NCI-H1417 treated with DMSO at 0.1 percent for 48 hours (cell line): ENCODE measurements around the gene KCNJ8.
"Not testable (repeated sequence)": the region's sequence is repeated elsewhere in the genome, so short reads cannot be mapped to it uniquely, and the experiment has no call there.

Source experiments
- DNase-seq: peaks from one replicate; lab custom pipeline; 2025; lab: John Stamatoyannopoulos, UW

The KCNJ8 gene

GRCh38 chr12:21786041-21786531, 11.6 kb upstream of the KCNJ8 start:
- DNase-seq: no peak

- DNase-seq: not testable (repeated sequence)
Observed at GRCh38 chr12:21782723-21783122, 8.2 kb upstream of the KCNJ8 start.

GRCh38 chr12:21780786-21781185, 6.3 kb upstream of the KCNJ8 start:
- DNase-seq: no peak

- no peak for DNase-seq
Observed at GRCh38 chr12:21776175-21776574, 1.7 kb upstream of the KCNJ8 start.

- no peak for DNase-seq
Observed at GRCh38 chr12:21775133-21775820, 771 bp upstream of the KCNJ8 start.

GRCh38 chr12:21773806-21774205, 700 bp downstream of the KCNJ8 start:
- DNase-seq: no peak

GRCh38 chr12:21773263-21773741, 1.2 kb downstream of the KCNJ8 start:
- DNase-seq: no peak

GRCh38 chr12:21771311-21771710, 3.2 kb downstream of the KCNJ8 start:
- no peak for DNase-seq

- DNase-seq: no peak
Observed at GRCh38 chr12:21769307-21769706, 5.2 kb downstream of the KCNJ8 start.

GRCh38 chr12:21766403-21766802, 8.1 kb downstream of the KCNJ8 start:
- DNase-seq: no peak

GRCh38 chr12:21764950-21765349, 9.6 kb downstream of the KCNJ8 start:
- no peak for DNase-seq

- DNase-seq: no peak
Observed at GRCh38 chr12:21764065-21764464, 10.4 kb downstream of the KCNJ8 start.

GRCh38 chr12:21763531-21763930, 11.0 kb downstream of the KCNJ8 start:
- DNase-seq: no peak

GRCh38 chr12:21759737-21760136, 14.8 kb downstream of the KCNJ8 start:
- no peak for DNase-seq

GRCh38 chr12:21757735-21758134, 16.8 kb downstream of the KCNJ8 start:
- DNase-seq: no peak

GRCh38 chr12:21756699-21757098, 17.8 kb downstream of the KCNJ8 start:
- DNase-seq: no peak

GRCh38 chr12:21751517-21751916, 23.0 kb downstream of the KCNJ8 start:
- DNase-seq: no peak

- no peak for DNase-seq
Observed at GRCh38 chr12:21745258-21745657, 29.2 kb downstream of the KCNJ8 start.

GRCh38 chr12:21731144-21731543, 43.4 kb downstream of the KCNJ8 start:
- DNase-seq: no peak

- DNase-seq: no peak
Observed at GRCh38 chr12:21725731-21726130, 48.8 kb downstream of the KCNJ8 start.

GRCh38 chr12:21718944-21719650, 55.4 kb downstream of the KCNJ8 start:
- no peak for DNase-seq

- no peak for DNase-seq
Observed at GRCh38 chr12:21718403-21718802, 56.1 kb downstream of the KCNJ8 start.

- DNase-seq: no peak
Observed at GRCh38 chr12:21717767-21718166, 56.7 kb downstream of the KCNJ8 start.
